Naive B cell (primary cell): ENCODE measurements around the gene DCAF8. TPM values are rescaled to one million over a fixed set of nuclear protein-coding genes. Genes with fewer than 3 reads are reported as not detected.
"Not testable (repeated sequence)": the region's sequence is repeated elsewhere in the genome, so short reads cannot be mapped to it uniquely, and the experiment has no call there.

Source experiments
- ATAC-seq, 2 donors: fragments of 150-1000 bp; cut with Tn5 transposase; 2 replicates each; pipeline ENCODE4 v1.10.0; 2021; ENCODE audit warnings: low read depth in 2 of 2, mild to moderate bottlenecking in 2 of 2, moderate library complexity in 2 of 2
- DNase-seq: peaks from one replicate; pipeline ENCODE4 v3.0.0; 2022
- H3K27ac Mint-ChIP-seq, 6 donors: one replicate each; pipeline ENCODE4 v1.8.0; 2020 to 2022; ENCODE audit warnings: mild to moderate bottlenecking in 6 of 6, mixed read lengths in 6 of 6, moderate library complexity in 5 of 6, inconsistent platforms in 2 of 6
- H3K27me3 Mint-ChIP-seq, 3 donors: one replicate each; pipeline ENCODE4 v1.8.0; 2021 to 2022; ENCODE audit warnings: mixed read lengths in 3 of 3, mild to moderate bottlenecking in 1 of 3
- H3K36me3 Mint-ChIP-seq, 2 donors: one replicate each; pipeline ENCODE4 v1.8.0; 2020 to 2022; ENCODE audit warnings: mixed read lengths in 2 of 2, inconsistent platforms in 1 of 2, mild to moderate bottlenecking in 1 of 2
- H3K4me1 Mint-ChIP-seq, 3 donors: one replicate each; pipeline ENCODE4 v1.8.0; 2020 to 2022; ENCODE audit warnings: mixed read lengths in 3 of 3, inconsistent platforms in 1 of 3, mild to moderate bottlenecking in 1 of 3, moderate library complexity in 1 of 3
- H3K4me3 Mint-ChIP-seq, 8 donors: one replicate each; pipeline ENCODE4 v1.8.0; 2020 to 2022; ENCODE audit warnings: mild to moderate bottlenecking in 8 of 8, mixed read lengths in 8 of 8, moderate library complexity in 8 of 8, inconsistent platforms in 2 of 8
- H3K9me3 Mint-ChIP-seq, 7 donors: one replicate each; pipeline ENCODE4 v1.8.0; 2020 to 2022; ENCODE audit warnings: mixed read lengths in 7 of 7, mild to moderate bottlenecking in 5 of 7, inconsistent platforms in 2 of 7, moderate library complexity in 1 of 7
- polyA plus RNA-seq, 6 donors: library from polyadenylated mRNA; unstranded; fragments of 300-500 nt; fragmentation: Illumina TruSeq; gene quantifications; one replicate each; pipeline ENCODE4 v1.2.3, GENCODE V29; 2021; ENCODE audit warnings: low read depth in 6 of 6

DCAF8 gene
- 10 to 100 TPM; 39.1 to 61.5 (median 54.3) TPM for polyA plus RNA-seq

- H3K4me1 Mint-ChIP-seq, result peaks cover 21 to 44% (median 40%) of the 10 kb centered on the region in 3 donors
- DNase-seq (peak; percentile 96), ATAC-seq (peak; percentile 85 to 87)
- peak within 1 kb of the TSS; percentile 99 to 100 (median 99) for H3K4me3 Mint-ChIP-seq
- H3K27ac Mint-ChIP-seq, result peak within 1 kb of the TSS; percentile 90 to 100 (median 99)
- H3K36me3 Mint-ChIP-seq, result peaks cover 3 to 7% of the 10 kb centered on the region in 2 donors
- no peaks in the 10 kb centered on the region for H3K27me3 Mint-ChIP-seq
- H3K9me3 Mint-ChIP-seq, result no peaks in the 10 kb centered on the region
Observed at GRCh38 chr1:160261893-160262794, at the start of gene DCAF8. DCAF8 (minus strand) TSS chr1:160262549; CDS start chr1:160244008, 18,541 bp downstream.

GRCh38 chr1:160309571-160309970 lies 47.2 kb upstream of the DCAF8 start:
- Mint-ChIP-seq H3K27ac (peak overlapping the region in 2 of 6 donors; percentile 13 to 58), H3K27me3 (no peaks in the 10 kb centered on the region), H3K4me3 (no peak overlapping the region), H3K4me1 (peaks cover 6 to 19% (median 11%) of the 10 kb centered on the region in 3 donors), H3K36me3 (peaks cover 42% of the 10 kb centered on the region in 2 donors), H3K9me3 (no peaks in the 10 kb centered on the region)
- DNase-seq (no peak), ATAC-seq (no peak)

- H3K27ac Mint-ChIP-seq, result peak overlapping the region in 2 of 6 donors; percentile 13 to 58
Observed at GRCh38 chr1:160309185-160309557, 46.8 kb upstream of the DCAF8 start.

GRCh38 chr1:160308451-160309184 lies 46.3 kb upstream of the DCAF8 start:
- H3K4me3 Mint-ChIP-seq, result no peak overlapping the region

More at GRCh38 chr1:160309185-160309557, 46.8 kb upstream of the DCAF8 start:
- Mint-ChIP-seq H3K36me3 (peaks cover 42% of the 10 kb centered on the region in 2 donors), H3K4me3 (peak overlapping the region in 1 of 8 donors; percentile 42), H3K9me3 (no peaks in the 10 kb centered on the region), H3K27me3 (no peaks in the 10 kb centered on the region), H3K4me1 (peaks cover 6 to 19% (median 11%) of the 10 kb centered on the region in 3 donors)
- ATAC-seq (no peak), DNase-seq (no peak)

GRCh38 chr1:160307118-160307791 lies 44.9 kb upstream of the DCAF8 start:
- Mint-ChIP-seq H3K4me1 (peaks cover 6 to 15% (median 11%) of the 10 kb centered on the region in 3 donors), H3K4me3 (peak overlapping the region in 1 of 8 donors; percentile 49), H3K9me3 (no peaks in the 10 kb centered on the region), H3K27ac (peak overlapping the region in 4 of 6 donors; percentile 33 to 91 (median 53)), H3K36me3 (peaks cover 33 to 34% of the 10 kb centered on the region in 2 donors), H3K27me3 (no peaks in the 10 kb centered on the region)
- ATAC-seq, result peak; percentile 94 to 99
- DNase-seq, result peak; percentile 30

More at GRCh38 chr1:160308451-160309184, 46.3 kb upstream of the DCAF8 start:
- Mint-ChIP-seq H3K27me3 (no peaks in the 10 kb centered on the region), H3K4me1 (peaks cover 6 to 19% (median 11%) of the 10 kb centered on the region in 3 donors), H3K9me3 (no peaks in the 10 kb centered on the region), H3K36me3 (peaks cover 40 to 42% of the 10 kb centered on the region in 2 donors), H3K27ac (peak overlapping the region in 2 of 6 donors; percentile 71 to 91)
- ATAC-seq (no peak), DNase-seq (no peak)

- no peaks in the 10 kb centered on the region for H3K27me3 Mint-ChIP-seq
- H3K4me3 Mint-ChIP-seq, result no peak overlapping the region
- no peak for ATAC-seq
- H3K36me3 Mint-ChIP-seq, result peaks cover 32 to 34% of the 10 kb centered on the region in 2 donors
- no peaks in the 10 kb centered on the region for H3K4me1 Mint-ChIP-seq
- H3K27ac Mint-ChIP-seq, result peak overlapping the region in 1 of 6 donors; percentile 23
- no peaks in the 10 kb centered on the region for H3K9me3 Mint-ChIP-seq
- no peak for DNase-seq
Observed at GRCh38 chr1:160300173-160300572, 37.8 kb upstream of the DCAF8 start.

- DNase-seq, result no peak
- Mint-ChIP-seq H3K27me3 (no peaks in the 10 kb centered on the region), H3K4me1 (peaks cover 2 to 4% (median 4%) of the 10 kb centered on the region in 3 donors), H3K4me3 (no peak overlapping the region), H3K36me3 (peaks cover 49 to 64% of the 10 kb centered on the region in 2 donors), H3K9me3 (no peaks in the 10 kb centered on the region), H3K27ac (no peak overlapping the region)
- no peak for ATAC-seq
Observed at GRCh38 chr1:160296036-160296435, 33.7 kb upstream of the DCAF8 start.

- Mint-ChIP-seq H3K27me3 (no peaks in the 10 kb centered on the region), H3K4me3 (peak overlapping the region in 1 of 8 donors; percentile 15), H3K9me3 (no peaks in the 10 kb centered on the region), H3K27ac (peak overlapping the region in 1 of 6 donors; percentile 58), H3K4me1 (peaks cover 2 to 5% (median 4%) of the 10 kb centered on the region in 3 donors), H3K36me3 (peaks cover 43 to 59% of the 10 kb centered on the region in 2 donors)
- ATAC-seq (no peak), DNase-seq (no peak)
Observed at GRCh38 chr1:160293020-160293968, 30.9 kb upstream of the DCAF8 start.

GRCh38 chr1:160291248-160292220 lies 29.2 kb upstream of the DCAF8 start:
- Mint-ChIP-seq H3K4me1 (peaks cover 2 to 5% (median 4%) of the 10 kb centered on the region in 3 donors), H3K9me3 (no peaks in the 10 kb centered on the region), H3K27me3 (no peaks in the 10 kb centered on the region), H3K36me3 (peaks cover 34 to 45% of the 10 kb centered on the region in 2 donors), H3K27ac (peak overlapping the region in 2 of 6 donors; percentile 16 to 91), H3K4me3 (peak overlapping the region in 1 of 8 donors; percentile 60)
- DNase-seq (peak; percentile 64), ATAC-seq (peak; percentile 96 to 97)

- peak overlapping the region in 1 of 8 donors; percentile 43 for H3K4me3 Mint-ChIP-seq
- not testable (repeated sequence) for DNase-seq, ATAC-seq, H3K27me3 Mint-ChIP-seq, H3K9me3 Mint-ChIP-seq
- peaks cover 25 to 34% (median 25%) of the 10 kb centered on the region in 3 donors for H3K4me1 Mint-ChIP-seq
- H3K36me3 Mint-ChIP-seq, result peaks cover 14 to 26% of the 10 kb centered on the region in 2 donors
- H3K27ac Mint-ChIP-seq, result peak overlapping the region in 1 of 6 donors; percentile 39
Observed at GRCh38 chr1:160287769-160288168, 25.4 kb upstream of the DCAF8 start.

GRCh38 chr1:160285506-160285905 lies 23.2 kb upstream of the DCAF8 start:
- no peaks in the 10 kb centered on the region for H3K27me3 Mint-ChIP-seq
- ATAC-seq, result no peak
- H3K36me3 Mint-ChIP-seq, result peaks cover 5 to 10% of the 10 kb centered on the region in 2 donors
- H3K4me3 Mint-ChIP-seq, result peak overlapping the region in 7 of 8 donors; percentile 95 to 100 (median 98)
- H3K27ac Mint-ChIP-seq, result peak overlapping the region in 3 of 6 donors; percentile 84 to 98 (median 92)
- peaks cover 21 to 29% (median 23%) of the 10 kb centered on the region in 3 donors for H3K4me1 Mint-ChIP-seq
- H3K9me3 Mint-ChIP-seq, result no peaks in the 10 kb centered on the region
- DNase-seq, result no peak
